Common myeloid progenitor, CD34-positive (primary cell): ENCODE measurements around the gene INO80C.

ENCODE experiments used
- CTCF ChIA-PET: fragments of 350-600 bp; sonication (Branson Sonifier 250); formaldehyde crosslinking; loops from one replicate; lab custom pipeline; 2021; ENCODE audit warnings: antibody characterized with exemption; lab: Charles Lee
- POLR2A ChIA-PET: fragments of 350-600 bp; sonication (Branson Sonifier 250); formaldehyde crosslinking; loops from one replicate; lab custom pipeline; 2021; ENCODE audit warnings: antibody characterized with exemption; lab: Charles Lee
- DNase-seq, 3 donors: peaks; one replicate each; pipeline versions ENCODE4 v3.0.0 to v3.0.0-alpha.2; 2013
- H3K27ac ChIP-seq, 2 experiments: 1 replicate in 1 of 2; 2 replicates in 1 of 2; pipeline ENCODE4 v1.7.0; 2013; ENCODE audit warnings: inconsistent platforms in 2 of 2, low read length in 2 of 2, mild to moderate bottlenecking in 2 of 2, low read depth in 1 of 2, moderate library complexity in 1 of 2; ENCODE audit not compliant: severe bottlenecking in 2 of 2, insufficient read depth in 1 of 2, poor library complexity in 1 of 2
- H3K27me3 ChIP-seq, 5 experiments: replicated peaks in 2 of 5; 1 replicate in 3 of 5; 2 replicates in 2 of 5; pipeline versions ENCODE4 v1.6.1 to v1.7.0; 2013; ENCODE audit warnings: low read length in 4 of 5, mild to moderate bottlenecking in 2 of 5, moderate library complexity in 2 of 5, inconsistent platforms in 1 of 5; ENCODE audit not compliant: insufficient read depth in 5 of 5, control insufficient read depth in 4 of 5
- H3K36me3 ChIP-seq, 4 experiments: 1 replicate in 2 of 4; 2 replicates in 2 of 4; pipeline versions ENCODE4 v1.6.1 to v1.7.0; 2013; ENCODE audit warnings: low read length in 3 of 4, control low read depth in 1 of 4, mild to moderate bottlenecking in 1 of 4; ENCODE audit not compliant: control insufficient read depth in 4 of 4, insufficient read depth in 4 of 4
- H3K4me1 ChIP-seq, 4 experiments: 1 replicate in 3 of 4; 2 replicates in 1 of 4; pipeline versions ENCODE4 v1.6.1 to v1.7.1; 2013; ENCODE audit warnings: low read length in 3 of 4, mild to moderate bottlenecking in 3 of 4, control low read depth in 1 of 4, inconsistent platforms in 1 of 4, moderate library complexity in 1 of 4; ENCODE audit not compliant: control insufficient read depth in 4 of 4, insufficient read depth in 4 of 4; ENCODE audit errors: control extremely low read depth in 1 of 4
- H3K4me3 ChIP-seq, 7 experiments: 1 replicate in 4 of 7; 2 replicates in 3 of 7; pipeline versions ENCODE4 v1.5.1 to v1.7.0; 2013; ENCODE audit warnings: mild to moderate bottlenecking in 7 of 7, low read length in 6 of 7, moderate library complexity in 6 of 7, inconsistent platforms in 2 of 7, low read depth in 2 of 7, control low read depth in 1 of 7; ENCODE audit not compliant: insufficient read depth in 4 of 7, control insufficient read depth in 1 of 7; ENCODE audit errors: extremely low read depth in 1 of 7
- H3K9me3 ChIP-seq, 5 experiments: 1 replicate in 4 of 5; 2 replicates in 1 of 5; pipeline versions ENCODE4 v1.6.1 to v1.7.1; 2013; ENCODE audit warnings: low read length in 4 of 5, mild to moderate bottlenecking in 2 of 5, inconsistent platforms in 1 of 5, low read depth in 1 of 5, moderate library complexity in 1 of 5; ENCODE audit not compliant: control insufficient read depth in 4 of 5, insufficient read depth in 2 of 5; ENCODE audit errors: control extremely low read depth in 1 of 5
- WGBS: methylation state at CpG from one replicate; pipeline ENCODE4 v1.1.5; 2013; ENCODE audit not compliant: insufficient coverage; 5-methylcytosine and 5-hydroxymethylcytosine counted together

Gene INO80C

DNA sequence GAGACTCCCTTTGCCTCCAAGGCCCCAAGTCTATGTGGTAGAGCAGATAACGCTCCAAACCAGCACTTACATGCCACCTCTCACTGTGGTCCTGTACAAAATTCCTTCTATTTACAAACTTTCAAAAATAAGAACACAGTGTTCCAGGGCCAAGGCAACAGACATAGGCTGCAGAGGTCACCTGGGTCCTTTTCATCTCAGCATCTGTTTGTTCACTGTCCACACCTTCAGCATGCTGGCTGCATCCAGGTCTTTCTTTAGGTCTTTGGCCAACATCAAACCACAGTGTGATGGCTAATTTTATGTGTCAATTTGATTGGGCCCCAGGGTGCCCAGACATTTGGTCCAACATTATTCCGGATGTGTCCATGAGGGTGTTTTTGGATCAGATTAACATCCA lies 20.0 kb upstream of the INO80C start:
- Histone ChIP-seq H3K36me3 (no peaks in the 10 kb centered on the region), H3K4me1 (no peaks in the 10 kb centered on the region), H3K4me3 (no peak overlapping the region), H3K27ac (no peak overlapping the region), H3K27me3 (no peaks in the 10 kb centered on the region), H3K9me3 (no peaks in the 10 kb centered on the region)
- no peak for DNase-seq
- WGBS, result 100% methylated on average over 2 of the region's 2 CpGs
- CTCF ChIA-PET, result interaction anchor here (0.8 kb wide), 1 partner anchor 110 kb away, joined by 3 read pairs; no protein-coding TSS in a partner anchor
- POLR2A ChIA-PET, result no interaction called here

GRCh38 chr18:35516789-35517188 lies 19.0 kb upstream of the INO80C start:
- POLR2A ChIA-PET, result no interaction called here

DNA sequence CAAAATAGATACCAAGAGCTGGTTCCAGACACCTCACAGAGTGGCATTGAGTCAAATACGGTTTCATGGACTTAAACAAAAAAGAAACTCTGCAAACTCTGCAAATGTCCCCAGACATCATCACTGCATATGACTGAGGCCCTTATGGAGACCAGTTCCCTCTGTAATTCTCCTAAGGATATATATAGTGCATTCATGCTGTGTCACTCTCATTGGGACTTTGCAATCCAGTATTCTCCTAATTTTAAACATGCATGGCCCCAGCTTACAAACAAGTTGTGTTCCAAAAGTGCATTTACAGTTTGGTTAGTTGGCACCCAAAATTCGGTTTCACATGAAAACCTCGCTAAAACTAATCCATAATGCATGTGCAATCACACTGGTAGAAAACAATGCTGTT lies 18.6 kb upstream of the INO80C start:
- DNase-seq, result no peak
- ChIA-PET POLR2A (no interaction called here), CTCF (interaction anchor here (1.5 kb wide), 1 partner anchor 10 kb away, joined by 3 read pairs; no protein-coding TSS in a partner anchor)
- Histone ChIP-seq H3K9me3 (no peaks in the 10 kb centered on the region), H3K27me3 (no peaks in the 10 kb centered on the region), H3K36me3 (no peaks in the 10 kb centered on the region), H3K4me1 (no peaks in the 10 kb centered on the region), H3K4me3 (no peak overlapping the region), H3K27ac (no peak overlapping the region)
- WGBS, result 100% methylated on average over 3 of the region's 3 CpGs

More at GRCh38 chr18:35516789-35517188, 19.0 kb upstream of the INO80C start:
- no peaks in the 10 kb centered on the region for H3K27me3 ChIP-seq
- no peak overlapping the region for H3K4me3 ChIP-seq
- no peak for DNase-seq
- H3K4me1 ChIP-seq, result no peaks in the 10 kb centered on the region
- no peak overlapping the region for H3K27ac ChIP-seq
- WGBS, result no CpG with 5 or more reads among the region's 3 CpGs
- CTCF ChIA-PET, result interaction anchor here (1.5 kb wide), 1 partner anchor 9 kb away, joined by 3 read pairs; no protein-coding TSS in a partner anchor
- H3K9me3 ChIP-seq, result no peaks in the 10 kb centered on the region
- no peaks in the 10 kb centered on the region for H3K36me3 ChIP-seq

- WGBS, result 100% methylated on average over 4 of the region's 6 CpGs
- no peak for DNase-seq
Observed at GRCh38 chr18:35515460-35516130, 17.8 kb upstream of the INO80C start.

DNA sequence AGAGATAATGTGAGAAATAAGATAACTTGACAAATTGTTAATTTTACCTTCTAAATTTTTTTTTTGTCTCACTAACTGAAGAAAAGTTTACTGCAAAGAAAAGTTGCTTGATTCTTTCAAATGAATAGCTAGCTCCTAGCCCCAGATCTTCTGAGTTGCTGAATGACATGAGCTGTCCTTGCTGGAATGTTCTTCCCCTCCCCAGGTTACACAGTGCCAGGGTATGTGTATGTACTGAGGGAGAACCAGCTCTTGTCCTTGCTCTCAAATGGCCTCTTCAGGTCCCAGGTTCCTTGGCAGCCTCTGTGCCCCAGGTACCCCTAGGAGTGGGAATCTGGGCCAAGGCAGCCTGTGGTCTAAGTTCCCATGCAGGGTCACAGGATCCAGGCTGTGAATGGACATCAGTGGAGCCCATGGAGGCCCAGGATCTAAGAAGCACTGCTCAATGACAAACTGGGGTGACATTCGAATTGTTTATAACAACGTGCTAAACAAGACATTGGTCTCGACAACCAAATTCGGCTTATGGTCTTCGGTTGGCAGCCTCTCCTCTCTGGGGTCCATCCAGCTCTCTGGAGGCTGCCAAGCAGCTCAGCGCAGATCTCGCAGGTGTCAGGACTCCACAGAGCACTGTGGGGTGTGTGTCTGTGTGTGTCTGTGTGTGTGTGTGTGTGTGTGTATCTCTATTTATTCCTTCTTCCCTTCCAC lies 17.1 kb upstream of the INO80C start:
- WGBS, result 99% methylated on average over 5 of the region's 7 CpGs
- H3K27ac ChIP-seq, result no peak overlapping the region
- no peaks in the 10 kb centered on the region for H3K36me3 ChIP-seq
- H3K9me3 ChIP-seq, result no peaks in the 10 kb centered on the region
- CTCF ChIA-PET, result interaction anchor here (1.5 kb wide), 1 partner anchor 11 kb away, joined by 3 read pairs; no protein-coding TSS in a partner anchor
- no peaks in the 10 kb centered on the region for H3K4me1 ChIP-seq
- no peak overlapping the region for H3K4me3 ChIP-seq
- POLR2A ChIA-PET, result no interaction called here
- no peaks in the 10 kb centered on the region for H3K27me3 ChIP-seq
- DNase-seq, result no peak

More at GRCh38 chr18:35515460-35516130, 17.8 kb upstream of the INO80C start:
- CTCF ChIA-PET, result interaction anchor here (1.5 kb wide), 1 partner anchor 11 kb away, joined by 3 read pairs; no protein-coding TSS in a partner anchor
- Histone ChIP-seq H3K4me3 (no peak overlapping the region), H3K9me3 (no peaks in the 10 kb centered on the region), H3K27me3 (no peaks in the 10 kb centered on the region), H3K36me3 (no peaks in the 10 kb centered on the region), H3K27ac (no peak overlapping the region), H3K4me1 (no peaks in the 10 kb centered on the region)
- POLR2A ChIA-PET, result no interaction called here

DNA sequence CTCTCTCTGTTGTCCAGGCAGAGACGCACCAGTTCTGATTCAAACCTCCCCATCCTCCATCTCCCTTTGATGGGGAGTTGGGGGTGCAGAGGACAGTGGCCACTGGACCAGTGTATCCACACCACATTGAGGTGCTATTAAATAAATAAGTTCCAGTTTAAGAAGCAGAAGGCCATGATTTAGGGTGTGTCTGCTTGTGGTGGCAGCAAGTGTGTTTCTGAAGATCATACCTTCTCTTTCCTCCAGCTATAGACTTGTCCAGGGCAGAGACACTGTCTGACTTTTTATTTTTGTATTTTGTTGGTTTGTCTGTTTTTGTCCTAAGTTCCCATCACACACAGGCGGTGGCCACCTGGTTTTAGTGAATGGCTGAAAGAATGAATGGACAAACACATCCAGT lies 16.5 kb upstream of the INO80C start:
- POLR2A ChIA-PET, result no interaction called here
- 100% methylated on average over 1 of the region's 2 CpGs for WGBS

More for the DNA sequence above, 16.5 kb upstream of the INO80C start:
- Histone ChIP-seq H3K27ac (no peak overlapping the region), H3K27me3 (no peaks in the 10 kb centered on the region), H3K9me3 (no peaks in the 10 kb centered on the region), H3K36me3 (no peaks in the 10 kb centered on the region), H3K4me1 (no peaks in the 10 kb centered on the region), H3K4me3 (no peak overlapping the region)
- DNase-seq, result no peak
- CTCF ChIA-PET, result no interaction called here
